ENCODE measurements around the gene ZNF69.
"Not testable (repeated sequence)": the region's sequence is repeated elsewhere in the genome, so short reads cannot be mapped to it uniquely, and the experiment has no call there.

ZNF69 gene

GRCh38 chr19:11894851-11895250 lies 7.3 kb downstream of the ZNF69 start:
- DNase-seq (ENCODE audit: low spot score) = no peak

GRCh38 chr19:11902228-11902627 lies 14.6 kb downstream of the ZNF69 start:
- no peak for DNase-seq (ENCODE audit: low spot score)

DNA sequence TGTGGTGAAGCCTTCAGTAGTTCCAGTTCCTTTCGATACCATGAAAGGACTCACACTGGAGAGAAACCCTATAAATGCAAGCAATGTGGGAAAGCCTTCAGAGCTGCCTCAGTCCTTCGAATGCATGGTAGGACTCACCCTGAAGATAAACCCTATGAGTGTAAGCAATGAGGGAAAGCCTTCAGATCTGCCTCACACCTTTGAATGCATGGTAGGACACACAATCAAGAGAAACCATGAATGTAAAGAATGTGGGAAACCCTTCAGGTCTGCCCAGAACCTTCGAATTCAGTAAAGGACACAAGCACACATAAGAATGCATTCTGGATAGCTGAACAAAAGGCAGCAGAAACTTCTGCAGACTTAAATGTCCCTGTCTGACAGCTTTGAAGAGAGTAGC lies 18.3 kb downstream of the ZNF69 start:
- no peak for DNase-seq (ENCODE audit: low spot score)

GRCh38 chr19:11911937-11912336 lies 24.4 kb downstream of the ZNF69 start:
- DNase-seq (ENCODE audit: low spot score) = not testable (repeated sequence)

DNA sequence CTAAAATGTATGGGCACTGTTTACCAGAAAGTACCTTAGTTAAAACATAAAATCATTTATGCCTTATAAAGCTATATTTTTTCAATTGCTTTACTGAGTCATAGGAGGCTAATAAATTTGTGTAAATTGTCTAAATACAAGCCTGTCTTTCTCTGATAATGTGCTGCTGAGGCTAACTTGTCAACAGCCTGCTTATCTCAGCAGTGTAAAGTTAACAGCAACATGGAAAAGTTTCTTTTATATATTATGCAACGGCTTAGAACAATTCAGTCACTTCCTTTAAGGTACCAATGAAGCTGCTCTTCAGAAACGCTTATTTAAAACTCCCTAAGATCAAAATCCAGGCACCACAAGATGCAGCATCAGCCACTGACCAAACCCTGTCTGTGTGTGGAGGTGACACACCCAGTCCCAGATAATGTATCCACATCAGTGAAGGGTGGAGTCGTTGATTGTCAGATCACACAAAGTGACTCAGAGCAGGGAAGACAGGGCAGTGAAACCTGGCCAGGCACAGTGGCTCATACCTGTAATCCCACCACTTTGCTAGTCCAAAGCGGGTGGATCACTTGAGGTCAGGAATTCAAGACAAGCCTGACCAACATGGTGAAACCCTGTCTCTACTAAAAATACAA lies 27.0 kb downstream of the ZNF69 start:
- not testable (repeated sequence) for DNase-seq (ENCODE audit: low spot score)

DNA sequence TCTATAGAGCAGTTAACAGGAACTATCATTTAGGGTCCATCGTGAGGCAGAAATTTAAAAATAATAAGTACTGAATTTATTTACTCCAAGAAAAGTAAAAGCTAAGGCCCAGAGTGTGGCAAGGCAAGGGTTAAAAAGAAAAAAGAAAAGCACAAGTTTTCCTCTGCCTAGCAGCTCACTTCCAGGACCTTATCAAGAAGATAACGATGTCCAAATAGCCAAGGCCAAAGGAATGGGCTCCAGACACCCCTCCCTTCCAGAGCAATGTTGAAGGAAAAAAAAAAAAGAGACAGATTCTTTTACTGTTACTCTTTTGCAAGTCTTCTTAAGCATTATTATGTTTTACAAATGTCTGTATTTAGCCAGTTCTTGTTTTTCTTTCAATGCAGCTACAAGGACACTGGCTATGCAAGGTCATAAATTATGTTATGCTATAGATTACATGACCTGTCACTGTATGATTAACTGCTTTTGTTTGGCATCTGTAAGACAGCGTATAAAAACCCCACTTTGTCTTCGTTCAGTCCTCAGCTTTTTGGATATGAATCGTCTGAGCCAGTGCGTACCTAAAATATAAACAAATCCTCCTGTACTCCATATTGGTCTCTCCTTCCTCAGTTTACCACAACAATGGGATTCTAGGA lies 34.4 kb downstream of the ZNF69 start:
- no peak for DNase-seq (ENCODE audit: low spot score)

DNA sequence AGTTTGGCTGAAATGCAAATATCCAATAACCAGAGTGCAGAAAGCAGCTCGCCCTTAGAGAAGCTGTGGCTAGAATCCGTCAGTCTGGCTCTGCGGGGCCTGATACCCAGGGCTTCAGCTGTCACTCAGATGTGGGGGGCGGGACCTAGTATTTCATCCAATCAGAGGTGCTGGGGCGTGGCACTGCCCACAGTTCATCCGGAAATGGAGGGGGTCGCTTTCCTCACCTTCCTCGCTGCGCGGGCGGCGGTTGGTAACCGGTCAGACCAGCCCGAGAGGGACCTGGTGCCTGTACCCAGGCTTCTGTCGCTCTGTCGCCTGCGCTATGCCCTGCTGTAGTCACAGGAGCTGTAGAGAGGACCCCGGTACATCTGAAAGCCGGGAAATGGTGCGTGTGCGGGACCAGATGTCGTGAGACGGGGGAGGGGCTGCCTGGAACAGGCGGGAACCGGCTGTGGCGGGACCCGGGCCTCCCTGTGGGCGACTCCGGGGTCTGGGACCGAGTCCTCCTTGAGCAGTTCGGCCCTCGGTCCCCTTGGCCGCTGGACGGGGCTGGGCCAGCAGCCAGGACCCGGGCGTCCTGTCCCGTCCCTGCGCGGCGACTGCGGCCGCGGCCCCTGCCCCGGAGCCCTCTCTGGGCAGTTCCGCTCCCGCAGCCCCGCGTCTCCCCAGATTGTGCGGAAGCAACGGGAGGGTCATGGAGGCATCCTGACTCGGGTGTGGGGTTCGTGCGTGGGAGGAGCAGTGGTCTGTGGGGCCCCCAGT lies 37.5 kb downstream of the ZNF69 start, which contains the start of gene ZNF700:
ZNF700 (plus strand) TSS at position 222 of the 765 bp plus-strand sequence; CDS start at position 326, 104 bp downstream.
- DNase-seq (ENCODE audit: low spot score) = peak; percentile 94

GRCh38 chr19:11925651-11926187 lies 38.1 kb downstream of the ZNF69 start:
- not testable (repeated sequence) for DNase-seq (ENCODE audit: low spot score)

DNA sequence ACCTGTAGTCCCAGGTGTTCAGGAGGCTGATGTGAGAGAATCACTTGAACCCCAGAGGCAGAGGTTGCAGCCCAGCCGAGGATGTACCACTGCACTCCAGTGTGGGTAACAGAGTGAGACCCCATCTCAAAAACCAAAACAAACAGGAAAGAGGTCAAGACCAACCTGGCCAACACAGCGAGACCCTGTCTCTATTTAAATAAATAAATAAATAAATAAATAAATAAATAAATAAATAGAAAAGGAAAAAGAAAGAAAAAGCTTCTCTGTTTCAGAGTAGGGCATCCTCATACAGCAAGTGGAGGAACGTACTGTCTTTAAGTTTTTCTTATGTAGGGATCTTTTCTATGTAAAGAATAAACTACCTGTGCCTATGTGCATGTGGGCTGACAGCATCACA lies 39.6 kb downstream of the ZNF69 start:
- no peak for DNase-seq (ENCODE audit: low spot score)

GRCh38 chr19:11931051-11931450 lies 43.5 kb downstream of the ZNF69 start:
- DNase-seq (ENCODE audit: low spot score) = no peak

DNA sequence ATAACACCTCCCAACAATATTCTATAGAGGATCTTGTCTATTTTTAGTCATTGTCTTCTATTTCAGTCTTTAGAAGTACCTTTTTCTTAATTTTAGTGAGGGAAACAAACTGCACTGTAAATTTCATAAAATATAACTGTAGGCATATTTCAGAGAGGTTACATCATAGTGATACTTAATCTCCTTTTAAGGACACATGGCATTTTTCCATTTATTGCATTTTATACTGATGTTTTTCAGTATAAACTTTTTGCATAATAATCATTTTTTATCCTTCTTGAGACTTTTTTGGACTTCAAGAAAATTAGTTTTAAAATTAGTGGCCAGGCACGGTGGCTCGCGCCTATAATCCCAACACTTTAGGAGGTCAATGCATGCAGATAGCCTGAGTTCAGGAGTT lies 43.9 kb downstream of the ZNF69 start:
- DNase-seq (ENCODE audit: low spot score) = no peak

DNA sequence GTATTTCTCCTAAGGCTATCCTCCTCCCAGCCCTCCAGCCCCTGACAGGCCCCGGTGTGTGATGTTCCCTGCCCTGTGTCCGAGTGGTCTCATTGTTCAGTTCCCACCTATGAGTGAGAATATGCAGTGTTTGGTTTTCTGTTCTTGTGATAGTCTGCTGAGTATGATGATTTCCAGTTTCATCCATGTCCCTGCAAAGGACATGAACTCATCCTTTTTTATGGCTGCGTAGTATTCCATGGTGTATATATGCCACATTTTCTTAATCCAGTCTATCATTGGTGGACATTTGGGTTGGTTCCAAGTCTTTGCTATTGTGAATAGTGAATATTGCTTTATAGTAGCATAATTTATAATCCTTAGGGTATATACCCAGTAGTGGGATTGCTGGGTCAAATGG lies 48.2 kb downstream of the ZNF69 start:
- not testable (repeated sequence) for DNase-seq (ENCODE audit: low spot score)

- not testable (repeated sequence) for DNase-seq (ENCODE audit: low spot score)
Observed at GRCh38 chr19:11938383-11938782, 50.8 kb downstream of the ZNF69 start.

- not testable (repeated sequence) for DNase-seq (ENCODE audit: low spot score)
Observed at GRCh38 chr19:11941361-11941887, 53.8 kb downstream of the ZNF69 start.

- DNase-seq (ENCODE audit: low spot score) = no peak
Observed at GRCh38 chr19:11942008-11942842, 54.6 kb downstream of the ZNF69 start.

DNA sequence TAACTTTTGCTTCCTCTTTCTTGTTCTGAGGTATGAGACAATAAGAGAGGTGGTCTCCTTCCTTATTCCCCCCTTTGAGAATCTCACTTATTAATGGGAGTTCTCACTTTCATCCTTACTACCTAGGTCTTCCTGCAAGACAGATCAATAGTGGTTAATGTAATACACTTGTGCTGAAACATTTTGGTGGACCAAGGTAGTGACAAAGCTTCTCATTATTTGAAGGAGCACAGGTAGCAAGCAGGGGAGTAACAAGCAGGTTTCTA lies 55.2 kb downstream of the ZNF69 start:
- no peak for DNase-seq (ENCODE audit: low spot score)

DNA sequence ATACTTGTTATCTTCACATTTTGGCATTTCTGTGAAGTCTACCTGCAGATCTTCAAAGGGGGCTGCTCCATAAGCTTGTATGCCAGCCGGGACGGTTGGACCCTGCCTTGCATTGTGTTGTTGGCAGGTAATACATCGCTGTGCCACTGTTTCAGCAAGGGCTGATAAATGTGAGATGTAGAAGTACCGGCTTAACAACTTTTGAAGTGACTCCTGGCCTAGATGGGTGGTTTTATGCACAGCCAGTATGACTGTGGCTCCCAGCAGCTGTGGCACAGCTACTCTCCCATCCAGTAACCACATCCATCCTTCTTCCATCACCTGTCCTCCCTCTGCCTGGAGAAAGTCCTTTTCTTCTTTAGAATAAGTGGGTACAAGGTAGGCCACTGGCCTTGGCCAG lies 57.1 kb downstream of the ZNF69 start:
- DNase-seq (ENCODE audit: low spot score) = no peak

DNA sequence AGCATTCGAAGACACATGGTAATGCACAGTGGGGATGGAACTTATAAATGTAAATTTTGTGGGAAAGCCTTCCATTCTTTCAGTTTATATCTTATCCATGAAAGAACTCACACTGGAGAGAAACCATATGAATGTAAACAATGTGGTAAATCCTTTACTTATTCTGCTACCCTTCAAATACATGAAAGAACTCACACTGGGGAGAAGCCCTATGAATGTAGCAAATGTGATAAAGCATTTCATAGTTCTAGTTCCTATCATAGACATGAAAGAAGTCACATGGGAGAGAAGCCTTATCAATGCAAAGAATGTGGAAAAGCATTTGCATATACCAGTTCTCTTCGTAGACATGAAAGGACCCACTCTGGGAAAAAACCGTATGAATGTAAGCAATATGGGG lies 61.1 kb downstream of the ZNF69 start:
- DNase-seq (ENCODE audit: low spot score) = no peak

- DNase-seq (ENCODE audit: low spot score) = no peak
Observed at GRCh38 chr19:11949201-11949600, 61.6 kb downstream of the ZNF69 start.

- DNase-seq (ENCODE audit: low spot score) = not testable (repeated sequence)
Observed at GRCh38 chr19:11949614-11950080, 62.1 kb downstream of the ZNF69 start.

GRCh38 chr19:11950312-11950711 lies 62.7 kb downstream of the ZNF69 start:
- DNase-seq (ENCODE audit: low spot score) = no peak

All from germinal center (tissue), 1 donor.